ENCODE results near the gene DNPEP. TPM values are rescaled to one million over a fixed set of nuclear protein-coding genes. Genes with fewer than 3 reads are reported as not detected.

DNPEP gene
- total and polyA plus RNA-seq, 2 of the 4 experiments (the other 2 are of a cell fraction) = 74.2 to 89.4 TPM

DNA sequence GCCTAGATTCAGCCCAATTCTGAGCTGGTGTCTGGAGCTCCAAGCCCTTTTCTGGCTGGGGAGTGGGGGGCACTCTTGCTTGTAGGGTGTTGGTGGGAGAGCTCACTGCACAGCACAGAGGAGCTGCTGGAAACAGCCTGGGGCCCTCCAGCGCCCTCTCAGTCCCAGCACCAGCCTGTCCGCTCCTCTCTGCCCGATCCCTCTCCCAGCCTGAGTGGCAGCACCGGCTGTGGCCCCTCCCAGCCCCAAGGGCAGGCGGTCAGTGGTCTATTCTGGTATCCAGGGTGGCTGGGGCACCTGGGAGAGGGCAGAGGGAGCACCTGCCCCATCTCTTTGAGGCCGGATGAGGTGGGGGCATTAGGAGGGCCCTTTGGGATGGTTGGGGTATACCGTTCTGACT is 17.2 kb upstream of the DNPEP start:
- Histone ChIP-seq H2BK20ac (ENCODE audit: low read depth, low read length) (peak overlapping the region; percentile 99), H2AFZ (replicated peaks; ENCODE audit: low read length, poor library complexity) (peak overlapping the region; percentile 77), H3K4ac (ENCODE audit: low read depth, low read length) (peak overlapping the region; percentile 82; the same call in 1 of the 2 replicates), H4K20me1 (ENCODE audit: insufficient read depth, low read length) (no peaks in the 10 kb centered on the region), H3K4me3 (ENCODE audit: insufficient read depth, low read depth, low read length) (no peak overlapping the region), H3K4me1 (ENCODE audit: control insufficient read depth, insufficient read depth, low read length) (peaks cover 22% of the 10 kb centered on the region), H2BK120ac (ENCODE audit: low read depth, low read length) (peak overlapping the region; percentile 98; the same call in 1 of the 2 replicates), H2AK9ac (replicated peaks; ENCODE audit: low read depth, low read length, poor library complexity) (peak overlapping the region; percentile 74), H4K91ac (ENCODE audit: insufficient read depth, low read depth, low read length) (peak overlapping the region; percentile 32), H3K23ac (ENCODE audit: low read depth, low read length) (no peak overlapping the region), H4K5ac (ENCODE audit: low read depth, low read length) (no peak overlapping the region), H3K79me1 (ENCODE audit: low read depth in 1 of 2, low read length in 2 of 2) (no peaks in the 10 kb centered on the region), H3K56ac (ENCODE audit: extremely low read depth, insufficient read depth, low read length) (no peak overlapping the region), H3K18ac (ENCODE audit: low read depth, low read length) (no peak overlapping the region), H3K4me2 (ENCODE audit: low read depth, low read length) (no peak overlapping the region), H4K8ac (ENCODE audit: low read depth in 2 of 2, low read length in 2 of 2) (peak overlapping the region in 1 of 2 experiments; percentile 51; a peak in 2 of 4 replicates), H3K9ac (ENCODE audit: low read depth, low read length) (no peak overlapping the region), H3K27me3 (ENCODE audit: control insufficient read depth, insufficient read depth, low read length) (no peaks in the 10 kb centered on the region; the same call in 1 of the 2 replicates), H3K14ac (replicated peaks; ENCODE audit: low read depth, low read length) (no peak overlapping the region), H3K36me3 (ENCODE audit: control insufficient read depth, insufficient read depth, low read length) (no peaks in the 10 kb centered on the region), H2BK15ac (ENCODE audit: low read depth, low read length) (no peak overlapping the region; the same call in 2 of the 3 replicates), H3K9me3 (ENCODE audit: control insufficient read depth, insufficient read depth, low read length) (no peaks in the 10 kb centered on the region), H3K27ac (ENCODE audit: insufficient read depth, low read length) (no peak overlapping the region), H2BK5ac (ENCODE audit: low read depth, low read length, poor library complexity, severe bottlenecking) (peak overlapping the region; percentile 21), H3K9me1 (ENCODE audit: insufficient read depth, low read length) (peaks cover 24% of the 10 kb centered on the region), H2AK5ac (ENCODE audit: low read depth, low read length) (peak overlapping the region; percentile 17; the same call in 1 of the 2 replicates)
- BruUV-seq (replicated peaks) = no TSS peak
- POLR2A ChIA-PET (ENCODE audit: unreplicated experiment) = no interaction called here
- in situ Hi-C loops (cut with MboI; ENCODE audit: low sequenced_read_pairs) = loop anchor here (5.0 kb wide), 2 partner anchors 57 to 127 kb away; no protein-coding TSS in a partner anchor
- TF ChIP-seq RCOR1 (IDR thresholded peaks at IDR 0.05; ENCODE audit: insufficient replicate concordance, low read length) (no peak), POLR2A (IDR thresholded peaks at IDR 0.05; ENCODE audit: low read depth, low read length) (no peak), CEBPB (IDR thresholded peaks at IDR 0.05; ENCODE audit: low read depth, low read length) (no peak), MXI1 (IDR thresholded peaks at IDR 0.05; ENCODE audit: borderline replicate concordance, low read depth, low read length) (no peak), RAD21 (IDR thresholded peaks at IDR 0.05; ENCODE audit: low read length) (no peak), BHLHE40 (IDR thresholded peaks at IDR 0.05; ENCODE audit: low read depth, low read length) (no peak), MAFK (IDR thresholded peaks at IDR 0.05; ENCODE audit: low read depth, low read length) (no peak), SMC3 (IDR thresholded peaks at IDR 0.05; ENCODE audit: low read depth, low read length) (no peak), FOS (IDR thresholded peaks at IDR 0.05; ENCODE audit: low read depth, low read length) (no peak), NFE2L2 (IDR thresholded peaks at IDR 0.05; ENCODE audit: low read depth, low read length) (no peak), RFX5 (IDR thresholded peaks at IDR 0.05; ENCODE audit: low read depth, low read length) (no peak), CHD1 (IDR thresholded peaks at IDR 0.05; ENCODE audit: low read depth, low read length) (no peak), MAZ (IDR thresholded peaks at IDR 0.05; ENCODE audit: borderline replicate concordance, low read depth, low read length) (no peak)
- TF ChIP-seq, protein P1, sequence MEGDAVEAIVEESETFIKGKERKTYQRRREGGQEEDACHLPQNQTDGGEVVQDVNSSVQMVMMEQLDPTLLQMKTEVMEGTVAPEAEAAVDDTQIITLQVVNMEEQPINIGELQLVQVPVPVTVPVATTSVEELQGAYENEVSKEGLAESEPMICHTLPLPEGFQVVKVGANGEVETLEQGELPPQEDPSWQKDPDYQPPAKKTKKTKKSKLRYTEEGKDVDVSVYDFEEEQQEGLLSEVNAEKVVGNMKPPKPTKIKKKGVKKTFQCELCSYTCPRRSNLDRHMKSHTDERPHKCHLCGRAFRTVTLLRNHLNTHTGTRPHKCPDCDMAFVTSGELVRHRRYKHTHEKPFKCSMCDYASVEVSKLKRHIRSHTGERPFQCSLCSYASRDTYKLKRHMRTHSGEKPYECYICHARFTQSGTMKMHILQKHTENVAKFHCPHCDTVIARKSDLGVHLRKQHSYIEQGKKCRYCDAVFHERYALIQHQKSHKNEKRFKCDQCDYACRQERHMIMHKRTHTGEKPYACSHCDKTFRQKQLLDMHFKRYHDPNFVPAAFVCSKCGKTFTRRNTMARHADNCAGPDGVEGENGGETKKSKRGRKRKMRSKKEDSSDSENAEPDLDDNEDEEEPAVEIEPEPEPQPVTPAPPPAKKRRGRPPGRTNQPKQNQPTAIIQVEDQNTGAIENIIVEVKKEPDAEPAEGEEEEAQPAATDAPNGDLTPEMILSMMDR (conservative IDR thresholded peaks at IDR 0.05; ENCODE audit: low read depth, low read length) = no peak
- TF ChIP-seq, protein P2, sequence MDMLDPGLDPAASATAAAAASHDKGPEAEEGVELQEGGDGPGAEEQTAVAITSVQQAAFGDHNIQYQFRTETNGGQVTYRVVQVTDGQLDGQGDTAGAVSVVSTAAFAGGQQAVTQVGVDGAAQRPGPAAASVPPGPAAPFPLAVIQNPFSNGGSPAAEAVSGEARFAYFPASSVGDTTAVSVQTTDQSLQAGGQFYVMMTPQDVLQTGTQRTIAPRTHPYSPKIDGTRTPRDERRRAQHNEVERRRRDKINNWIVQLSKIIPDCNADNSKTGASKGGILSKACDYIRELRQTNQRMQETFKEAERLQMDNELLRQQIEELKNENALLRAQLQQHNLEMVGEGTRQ (IDR thresholded peaks at IDR 0.05; ENCODE audit: low read depth, low read length) = no peak
- TF ChIP-seq, protein P3, sequence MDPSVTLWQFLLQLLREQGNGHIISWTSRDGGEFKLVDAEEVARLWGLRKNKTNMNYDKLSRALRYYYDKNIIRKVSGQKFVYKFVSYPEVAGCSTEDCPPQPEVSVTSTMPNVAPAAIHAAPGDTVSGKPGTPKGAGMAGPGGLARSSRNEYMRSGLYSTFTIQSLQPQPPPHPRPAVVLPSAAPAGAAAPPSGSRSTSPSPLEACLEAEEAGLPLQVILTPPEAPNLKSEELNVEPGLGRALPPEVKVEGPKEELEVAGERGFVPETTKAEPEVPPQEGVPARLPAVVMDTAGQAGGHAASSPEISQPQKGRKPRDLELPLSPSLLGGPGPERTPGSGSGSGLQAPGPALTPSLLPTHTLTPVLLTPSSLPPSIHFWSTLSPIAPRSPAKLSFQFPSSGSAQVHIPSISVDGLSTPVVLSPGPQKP (IDR thresholded peaks at IDR 0.05; ENCODE audit: borderline replicate concordance, low read depth, low read length) = no peak
- DNase-seq = no peak
- CTCF ChIA-PET = interaction anchor here (1.0 to 4.0 kb wide), 3 partner anchors 17 to 125 kb away, joined by 3 to 36 read pairs (median 3); partner anchors contain the start of gene DNPEP
- no peak for ATAC-seq (ENCODE audit: low read depth)
- intact Hi-C loops (cut with micrococcal nuclease) = no loop called here
- WGBS, 2 experiments (ENCODE audit: extremely low coverage in 2 of 2, insufficient read length in 1 of 2) = 100% methylated on average over 2 of the region's 7 CpGs; no CpG with 5 or more reads in 1 of the 2 experiments
- dilution Hi-C loops (cut with HindIII; ENCODE audit: low sequenced_read_pairs, unreplicated experiment) = no loop called here

All from IMR-90 (cell line).